GM12878 (cell line): ENCODE results near the gene SLC2A1. TPM values are rescaled to one million over a fixed set of nuclear protein-coding genes. Genes with fewer than 3 reads are reported as not detected.

Experiments used
- ATAC-seq: fragments of 200-7000 bp; cut with Tn5 transposase; 3 replicates; pipeline ENCODE4 v1.9.1; 2020; ENCODE audit warnings: mild to moderate bottlenecking, moderate library complexity
- BruUV-seq: library from RNA; stranded (reverse); fragments of 400-500 nt; replicated peaks from 2 replicates; lab custom pipeline; 2021; lab: Mats Ljungman, UMichigan
- CTCF ChIA-PET: fragments of 300-600 bp; sonication (Branson Sonifier 250); formaldehyde crosslinking; extraction: SDS; loops from one replicate; lab custom pipeline; 2021; ENCODE audit warnings: inconsistent platforms; lab: Yijun Ruan, JAX
- POLR2A ChIA-PET: fragments of 350-600 bp; formaldehyde crosslinking; extraction: SDS; loops from one replicate; lab custom pipeline; 2021; ENCODE audit warnings: inconsistent platforms; lab: Charles Lee
- RAD21 ChIA-PET: fragments of 300-600 bp; sonication (Branson Sonifier 250); formaldehyde crosslinking; loops from one replicate; lab custom pipeline; 2023; ENCODE audit warnings: antibody characterized with exemption; ENCODE audit not compliant: unreplicated experiment; lab: Charles Lee
- SMC1A ChIA-PET: fragments of 300-600 bp; sonication (Branson Sonifier 250); formaldehyde crosslinking; loops from one replicate; lab custom pipeline; 2023; ENCODE audit not compliant: unreplicated experiment, uncharacterized antibody; lab: Charles Lee
- DNase-seq: peaks from one replicate; pipeline ENCODE4 v3.0.0-alpha.2; 2011; ENCODE audit warnings: low read depth, low spot score
- FAIRE-seq: peaks from 3 replicates; lab custom pipeline; 2011; peaks lifted over from hg19 to GRCh38; lab: Jason Lieb, UNC
- H2AFZ ChIP-seq: 2 replicates; pipeline ENCODE4 v1.6.0; 2011; ENCODE audit warnings: low read depth, low read length, control low read depth; ENCODE audit not compliant: control insufficient read depth
- H3K27ac ChIP-seq: 2 replicates; pipeline ENCODE4 v1.5.1; 2011; ENCODE audit warnings: control low read depth; ENCODE audit not compliant: control insufficient read depth, insufficient read depth
- H3K27me3 ChIP-seq, 2 experiments: replicated peaks in 1 of 2; 2 replicates each; pipeline versions ENCODE4 v1.6.0 to v1.6.1; 2011; ENCODE audit warnings: low read length in 1 of 2; ENCODE audit not compliant: control insufficient read depth in 2 of 2, insufficient read depth in 2 of 2
- H3K36me3 ChIP-seq, 2 experiments: 2 replicates each; pipeline ENCODE4 v1.5.1; 2011; ENCODE audit warnings: low read length in 1 of 2; ENCODE audit not compliant: control insufficient read depth in 2 of 2, insufficient read depth in 2 of 2
- H3K4me1 ChIP-seq: 2 replicates; pipeline ENCODE4 v1.6.1; 2011; ENCODE audit warnings: mild to moderate bottlenecking, low read length, moderate library complexity, mixed read lengths; ENCODE audit not compliant: control insufficient read depth, insufficient read depth
- H3K4me2 ChIP-seq: 2 replicates; pipeline ENCODE4 v1.6.0; 2011; ENCODE audit warnings: control low read depth; ENCODE audit not compliant: control insufficient read depth, insufficient read depth
- H3K4me3 ChIP-seq: fragments of 200-600 bp; sonication (generic); 2 replicates; pipeline ENCODE4 v1.5.1; 2016
- H3K79me2 ChIP-seq: 2 replicates; pipeline ENCODE4 v1.6.0; 2011; ENCODE audit warnings: low read length; ENCODE audit not compliant: control insufficient read depth, insufficient read depth
- H3K9ac ChIP-seq: 2 replicates; pipeline ENCODE4 v1.8.0; 2011; ENCODE audit warnings: low read length, control low read depth, mixed read lengths; ENCODE audit not compliant: control insufficient read depth, insufficient read depth
- H3K9me3 ChIP-seq: replicated peaks from 3 replicates; pipeline ENCODE4 v1.5.1; 2011; ENCODE audit warnings: mild to moderate bottlenecking, low read length; ENCODE audit not compliant: control insufficient read depth, insufficient read depth
- H4K20me1 ChIP-seq: 2 replicates; pipeline ENCODE4 v1.6.0; 2011; ENCODE audit not compliant: control insufficient read depth, insufficient read depth
- BMI1 ChIP-seq: fragments of 450-650 bp; IDR thresholded peaks from 2 replicates; pipeline ENCODE4 v1.6.1; 2016; ENCODE audit warnings: mild to moderate bottlenecking, moderate library complexity, borderline replicate concordance
- CHD2 ChIP-seq: IDR thresholded peaks from 2 replicates; pipeline ENCODE4 v1.6.1; 2011; ENCODE audit warnings: low read depth, low read length, improper control_type of control experiment, borderline replicate concordance
- CHD4 ChIP-seq: fragments of 200-600 bp; sonication (generic); IDR thresholded peaks from 2 replicates; pipeline ENCODE4 v1.6.1; 2016; ENCODE audit warnings: mild to moderate bottlenecking
- POU2F2 ChIP-seq: IDR thresholded peaks from 3 replicates; pipeline ENCODE4 v1.6.1; 2011; ENCODE audit warnings: low read depth, mild to moderate bottlenecking, low read length, borderline replicate concordance
- SRF ChIP-seq, 2 experiments: IDR thresholded peaks; 2 replicates each; pipeline ENCODE4 v1.6.1; 2011; ENCODE audit warnings: low read depth in 2 of 2, low read length in 2 of 2, mild to moderate bottlenecking in 1 of 2, moderate library complexity in 1 of 2
- TCF7 ChIP-seq: IDR thresholded peaks from 2 replicates; pipeline ENCODE4 v1.6.1; 2014; ENCODE audit warnings: antibody characterized with exemption, borderline replicate concordance
- ZNF622 ChIP-seq: fragments of 450-650 bp; IDR thresholded peaks from 2 replicates; pipeline ENCODE4 v1.6.1; 2017; ENCODE audit warnings: mild to moderate bottlenecking, inconsistent platforms
- WGBS: methylation state at CpG from one replicate; pipeline ENCODE4 v1.1.6; 2016; ENCODE audit warnings: low lambda C conversion rate; ENCODE audit not compliant: insufficient replicate concordance, insufficient coverage; ENCODE audit errors: missing lambda C conversion rate; 5-methylcytosine and 5-hydroxymethylcytosine counted together
- in situ Hi-C: fragments of 300-500 bp; cut with MboI; formaldehyde crosslinking; loops from 9 replicates; pipeline ENCODE4 v1.14.3; 2018; ENCODE audit warnings: mixed read lengths
- intact Hi-C: fragments of 100-400 bp; cut with micrococcal nuclease; formaldehyde crosslinking; loops from one replicate; pipeline ENCODE4 v1.14.2; 2022; ENCODE audit not compliant: unreplicated experiment
- polyA plus RNA-seq, 11 experiments: library from polyadenylated mRNA; depleted of rRNA in 4 of 11; unstranded in 6 of 11; stranded (reverse) in 5 of 11; fragments of >200 nt; fragmentation: Nextera tagmentation in 4 of 11; fragmentation: Illumina TruSeq in 1 of 11; extraction: Ambion mirVana in 4 of 11; extraction: Trizol in 1 of 11; gene quantifications; 1 replicate in 1 of 11; 2 replicates in 10 of 11; pipeline versions ENCODE4 v1.2.1 to v1.2.3, GENCODE V29; 2011 to 2016; ENCODE audit warnings: inconsistent platforms in 2 of 11, missing spikeins in 2 of 11, low read depth in 1 of 11
- total RNA-seq, 4 experiments: library from RNA; depleted of rRNA in 3 of 4; stranded (reverse); fragments of >200 nt in 3 of 4; fragmentation: Illumina TruSeq in 1 of 4; extraction: Trizol in 1 of 4; gene quantifications; 2 replicates each; pipeline versions ENCODE4 v1.2.1 to v1.2.3, GENCODE V29; 2013 to 2021
- TF ChIP-seq, protein P1 (sequence below): fragments of 450-650 bp; IDR thresholded peaks from 2 replicates; pipeline ENCODE4 v1.6.1; 2017; ENCODE audit warnings: antibody characterized with exemption, mild to moderate bottlenecking, moderate library complexity

SLC2A1 gene
- total and polyA plus RNA-seq, 10 of the 15 experiments (the other 5 are each of a cell fraction or from before 2014, with no cell fraction given), result 5.7 to 66.0 (median 44.2) TPM

GRCh38 chr1:42968654-42969053, 10.0 kb upstream of the SLC2A1 start:
- ChIA-PET POLR2A (no interaction called here), CTCF (no interaction called here), SMC1A (no interaction called here), RAD21 (no interaction called here)
- Histone ChIP-seq H3K36me3 (no peaks in the 10 kb centered on the region), H3K4me1 (no peaks in the 10 kb centered on the region), H3K27ac (no peak overlapping the region), H3K4me3 (no peak overlapping the region), H3K27me3 (no peaks in the 10 kb centered on the region), H3K79me2 (no peaks in the 10 kb centered on the region), H2AFZ (no peak overlapping the region), H3K9ac (no peak overlapping the region), H4K20me1 (no peaks in the 10 kb centered on the region), H3K4me2 (no peak overlapping the region), H3K9me3 (no peaks in the 10 kb centered on the region)
- TF ChIP-seq CHD4, result no peak
- no peak for TF ChIP-seq SRF (IDR thresholded peaks at IDR 0.05; ENCODE audit: low read depth in 2 of 2, low read length in 2 of 2)
- TF ChIP-seq ZNF622, result no peak
- TF ChIP-seq, protein P1, sequence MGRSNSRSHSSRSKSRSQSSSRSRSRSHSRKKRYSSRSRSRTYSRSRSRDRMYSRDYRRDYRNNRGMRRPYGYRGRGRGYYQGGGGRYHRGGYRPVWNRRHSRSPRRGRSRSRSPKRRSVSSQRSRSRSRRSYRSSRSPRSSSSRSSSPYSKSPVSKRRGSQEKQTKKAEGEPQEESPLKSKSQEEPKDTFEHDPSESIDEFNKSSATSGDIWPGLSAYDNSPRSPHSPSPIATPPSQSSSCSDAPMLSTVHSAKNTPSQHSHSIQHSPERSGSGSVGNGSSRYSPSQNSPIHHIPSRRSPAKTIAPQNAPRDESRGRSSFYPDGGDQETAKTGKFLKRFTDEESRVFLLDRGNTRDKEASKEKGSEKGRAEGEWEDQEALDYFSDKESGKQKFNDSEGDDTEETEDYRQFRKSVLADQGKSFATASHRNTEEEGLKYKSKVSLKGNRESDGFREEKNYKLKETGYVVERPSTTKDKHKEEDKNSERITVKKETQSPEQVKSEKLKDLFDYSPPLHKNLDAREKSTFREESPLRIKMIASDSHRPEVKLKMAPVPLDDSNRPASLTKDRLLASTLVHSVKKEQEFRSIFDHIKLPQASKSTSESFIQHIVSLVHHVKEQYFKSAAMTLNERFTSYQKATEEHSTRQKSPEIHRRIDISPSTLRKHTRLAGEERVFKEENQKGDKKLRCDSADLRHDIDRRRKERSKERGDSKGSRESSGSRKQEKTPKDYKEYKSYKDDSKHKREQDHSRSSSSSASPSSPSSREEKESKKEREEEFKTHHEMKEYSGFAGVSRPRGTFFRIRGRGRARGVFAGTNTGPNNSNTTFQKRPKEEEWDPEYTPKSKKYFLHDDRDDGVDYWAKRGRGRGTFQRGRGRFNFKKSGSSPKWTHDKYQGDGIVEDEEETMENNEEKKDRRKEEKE, result no peak
- TF ChIP-seq POU2F2, result no peak
- no peak for TF ChIP-seq TCF7
- TF ChIP-seq CHD2, result no peak
- no peak for TF ChIP-seq BMI1
- BruUV-seq, result no TSS peak
- in situ Hi-C loops (loop anchor here (5.0 kb wide), 1 partner anchor 49 kb away; no protein-coding TSS in a partner anchor), intact Hi-C loops (no loop called here)
- ATAC-seq, result no peak
- 100% methylated on average over 3 of the region's 3 CpGs for WGBS
- no peak for FAIRE-seq
- DNase-seq, result no peak
